Astrocyte (in vitro differentiated cells and primary cell): ENCODE data around the gene MCTP2. TPM values are rescaled to one million over a fixed set of nuclear protein-coding genes. Genes with fewer than 3 reads are reported as not detected.
"Not testable (repeated sequence)": the region's sequence is repeated elsewhere in the genome, so short reads cannot be mapped to it uniquely, and the experiment has no call there.

Experiments used
- DNase-seq: peaks from one replicate; pipeline ENCODE4 v3.0.0-alpha.2; 2010; ENCODE audit warnings: low read depth
- FAIRE-seq: peaks from 2 replicates; lab custom pipeline; 2011; peaks lifted over from hg19 to GRCh38; lab: Jason Lieb, UNC
- H2AFZ ChIP-seq: 2 replicates; pipeline ENCODE4 v1.6.0; 2012; ENCODE audit warnings: low read depth, low read length, inconsistent platforms
- H3K27ac ChIP-seq: 2 replicates; pipeline ENCODE4 v1.5.1; 2011; ENCODE audit warnings: low read depth, low read length, inconsistent platforms
- H3K27me3 ChIP-seq: 2 replicates; pipeline ENCODE4 v1.6.0; 2011; ENCODE audit warnings: low read length, inconsistent platforms; ENCODE audit not compliant: insufficient read depth
- H3K36me3 ChIP-seq: 2 replicates; pipeline ENCODE4 v1.5.1; 2011; ENCODE audit warnings: low read length, inconsistent platforms; ENCODE audit not compliant: insufficient read depth
- H3K4me1 ChIP-seq: 2 replicates; pipeline ENCODE4 v1.5.1; 2011; ENCODE audit warnings: low read length, inconsistent platforms; ENCODE audit not compliant: insufficient read depth
- H3K4me2 ChIP-seq: 2 replicates; pipeline ENCODE4 v1.6.0; 2012; ENCODE audit warnings: low read length, inconsistent platforms
- H3K4me3 ChIP-seq: 2 replicates; pipeline ENCODE4 v1.5.1; 2011; ENCODE audit warnings: low read depth, mild to moderate bottlenecking, low read length, inconsistent platforms; ENCODE audit not compliant: insufficient read depth
- H3K79me2 ChIP-seq: 2 replicates; pipeline ENCODE4 v1.6.0; 2012; ENCODE audit warnings: mild to moderate bottlenecking, low read length, inconsistent platforms; ENCODE audit not compliant: insufficient read depth
- H3K9ac ChIP-seq: 2 replicates; pipeline ENCODE4 v1.6.0; 2012; ENCODE audit warnings: mild to moderate bottlenecking, low read length, inconsistent platforms
- H3K9me3 ChIP-seq: 2 replicates; pipeline ENCODE4 v1.5.1; 2012; ENCODE audit warnings: low read depth, mild to moderate bottlenecking, low read length, inconsistent platforms; ENCODE audit not compliant: insufficient read depth
- H4K20me1 ChIP-seq: 2 replicates; pipeline ENCODE4 v1.6.0; 2012; ENCODE audit warnings: low read length, inconsistent platforms; ENCODE audit not compliant: insufficient read depth
- H3K27ac Mint-ChIP-seq: one replicate; pipeline ENCODE4 v1.8.0; 2021; ENCODE audit warnings: mild to moderate bottlenecking, mixed read lengths; ENCODE audit not compliant: unreplicated experiment
- H3K27me3 Mint-ChIP-seq: one replicate; pipeline ENCODE4 v1.8.0; 2021; ENCODE audit warnings: low read depth, mixed read lengths; ENCODE audit not compliant: unreplicated experiment
- H3K36me3 Mint-ChIP-seq: one replicate; pipeline ENCODE4 v1.8.0; 2021; ENCODE audit warnings: low read depth, mixed read lengths; ENCODE audit not compliant: unreplicated experiment
- H3K4me1 Mint-ChIP-seq: one replicate; pipeline ENCODE4 v1.8.0; 2021; ENCODE audit warnings: low read depth, mixed read lengths; ENCODE audit not compliant: unreplicated experiment
- H3K4me3 Mint-ChIP-seq: one replicate; pipeline ENCODE4 v1.8.0; 2021; ENCODE audit warnings: mild to moderate bottlenecking, moderate library complexity, mixed read lengths; ENCODE audit not compliant: unreplicated experiment
- H3K9me3 Mint-ChIP-seq: one replicate; pipeline ENCODE4 v1.8.0; 2021; ENCODE audit warnings: mild to moderate bottlenecking, mixed read lengths; ENCODE audit not compliant: unreplicated experiment
- CTCF ChIP-seq: IDR thresholded peaks from 2 replicates; pipeline ENCODE4 v1.5.1; 2011; ENCODE audit warnings: low read depth, mild to moderate bottlenecking, inconsistent platforms, low read length, moderate library complexity; ENCODE audit not compliant: insufficient read depth
- EZH2 ChIP-seq: IDR thresholded peaks from 2 replicates; pipeline ENCODE4 v1.6.1; 2012; ENCODE audit warnings: mild to moderate bottlenecking, low read length, inconsistent platforms; ENCODE audit not compliant: insufficient read depth
- total RNA-seq: library from RNA; stranded (reverse); gene quantifications from 2 replicates; pipeline ENCODE4 v1.2.1, GENCODE V29; 2021

MCTP2 gene
- total RNA-seq, 1 donor from 2014 or later: 2.6 TPM

- no peaks in the 10 kb centered on the region for H3K9me3 Mint-ChIP-seq
- TF ChIP-seq EZH2: no peak
- no peak for TF ChIP-seq CTCF
- H3K9me3 ChIP-seq: peaks cover 2% of the 10 kb centered on the region
- no peaks in the 10 kb centered on the region for H3K27me3 ChIP-seq
- H3K27me3 Mint-ChIP-seq: no peaks in the 10 kb centered on the region
- no peaks in the 10 kb centered on the region for H3K4me1 ChIP-seq
- no peak overlapping the region for H3K27ac Mint-ChIP-seq
- no peak overlapping the region for H3K4me3 Mint-ChIP-seq
- no peak overlapping the region for H3K9ac ChIP-seq
- H3K4me1 Mint-ChIP-seq: peaks cover 3% of the 10 kb centered on the region
- no peak overlapping the region for H2AFZ ChIP-seq
- DNase-seq (no peak), FAIRE-seq (no peak)
- no peak overlapping the region for H3K4me2 ChIP-seq
- H3K79me2 ChIP-seq: no peaks in the 10 kb centered on the region
- H3K4me3 ChIP-seq: no peak overlapping the region
- H3K36me3 ChIP-seq: no peaks in the 10 kb centered on the region
- H3K36me3 Mint-ChIP-seq: no peaks in the 10 kb centered on the region
- no peak overlapping the region for H3K27ac ChIP-seq
- H4K20me1 ChIP-seq: no peaks in the 10 kb centered on the region
Observed at GRCh38 chr15:94256511-94256910, 25.1 kb downstream of the MCTP2 start.

GRCh38 chr15:94257776-94258175 is 26.4 kb downstream of the MCTP2 start:
- not testable (repeated sequence) for H3K9ac ChIP-seq, DNase-seq, H3K27ac Mint-ChIP-seq, H3K9me3 ChIP-seq, H3K4me1 ChIP-seq, H2AFZ ChIP-seq, H3K4me3 Mint-ChIP-seq, H3K4me1 Mint-ChIP-seq, H3K27me3 ChIP-seq, H3K9me3 Mint-ChIP-seq, H3K36me3 ChIP-seq, H3K27me3 Mint-ChIP-seq, FAIRE-seq, H3K79me2 ChIP-seq, H3K27ac ChIP-seq, H4K20me1 ChIP-seq, H3K4me2 ChIP-seq, H3K4me3 ChIP-seq, H3K36me3 Mint-ChIP-seq

GRCh38 chr15:94258246-94258645 is 26.9 kb downstream of the MCTP2 start:
- Histone ChIP-seq H3K36me3 (no peaks in the 10 kb centered on the region), H3K9ac (no peak overlapping the region), H3K9me3 (peaks cover 2% of the 10 kb centered on the region), H3K4me3 (no peak overlapping the region), H3K27ac (no peak overlapping the region), H4K20me1 (no peaks in the 10 kb centered on the region), H3K4me2 (no peak overlapping the region), H2AFZ (no peak overlapping the region), H3K4me1 (no peaks in the 10 kb centered on the region), H3K79me2 (no peaks in the 10 kb centered on the region), H3K27me3 (no peaks in the 10 kb centered on the region)
- Mint-ChIP-seq H3K4me3 (no peak overlapping the region), H3K27me3 (no peaks in the 10 kb centered on the region), H3K4me1 (peaks cover 3% of the 10 kb centered on the region), H3K9me3 (no peaks in the 10 kb centered on the region), H3K36me3 (no peaks in the 10 kb centered on the region), H3K27ac (no peak overlapping the region)
- DNase-seq (no peak), FAIRE-seq (no peak)
- TF ChIP-seq CTCF: no peak
- TF ChIP-seq EZH2: no peak
